Gastrocnemius medialis (tissue), 4 donors: Measurements from ENCODE around the gene UPK2.

ENCODE experiments used
- POLR2A ChIP-seq, 2 donors: fragments of 450-650 bp; IDR thresholded peaks; one replicate each; pipeline ENCODE4 v1.6.1; 2017; ENCODE audit warnings: antibody characterized with exemption in 2 of 2, mild to moderate bottlenecking in 2 of 2, moderate library complexity in 2 of 2
- TF ChIP-seq, protein P1 (sequence below), 5 experiments: fragments of 450-650 bp in 3 of 5; fragments of 200-600 bp in 2 of 5; sonication (generic) in 2 of 5; IDR thresholded peaks in 4 of 5; conservative IDR thresholded peaks in 1 of 5; 1 replicate in 4 of 5; 2 replicates in 1 of 5; pipeline ENCODE4 v1.5.1; 2016 to 2019; ENCODE audit warnings: antibody characterized with exemption in 5 of 5, mild to moderate bottlenecking in 3 of 5, moderate library complexity in 3 of 5

DNA sequence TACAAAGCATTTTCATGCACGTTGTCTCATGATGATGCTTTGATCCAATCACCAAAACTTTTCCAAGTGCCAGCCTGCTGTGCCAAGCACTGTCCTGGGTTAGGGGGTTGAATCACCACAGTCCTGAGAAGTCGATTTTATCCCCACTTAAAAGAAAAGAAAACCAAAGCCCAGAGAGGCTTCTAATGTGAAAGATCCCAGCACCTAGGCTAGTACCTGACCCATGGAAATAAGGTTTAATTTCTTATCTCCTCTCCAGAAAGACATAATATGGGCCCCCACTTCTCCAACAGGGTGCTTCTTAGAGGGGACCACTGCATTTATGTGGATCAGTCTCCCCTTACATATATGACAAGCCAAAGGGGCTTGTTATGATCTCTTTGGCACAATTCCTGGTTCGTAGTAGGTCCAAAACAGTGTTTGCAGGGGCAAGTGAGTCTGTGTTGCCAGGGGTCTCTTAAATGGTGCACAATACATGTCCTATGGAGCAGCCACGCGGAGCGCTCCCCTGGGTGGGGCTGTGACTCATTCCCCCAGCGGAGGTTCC, 28.5 kb upstream of the UPK2 start:
- TF ChIP-seq, protein P1, sequence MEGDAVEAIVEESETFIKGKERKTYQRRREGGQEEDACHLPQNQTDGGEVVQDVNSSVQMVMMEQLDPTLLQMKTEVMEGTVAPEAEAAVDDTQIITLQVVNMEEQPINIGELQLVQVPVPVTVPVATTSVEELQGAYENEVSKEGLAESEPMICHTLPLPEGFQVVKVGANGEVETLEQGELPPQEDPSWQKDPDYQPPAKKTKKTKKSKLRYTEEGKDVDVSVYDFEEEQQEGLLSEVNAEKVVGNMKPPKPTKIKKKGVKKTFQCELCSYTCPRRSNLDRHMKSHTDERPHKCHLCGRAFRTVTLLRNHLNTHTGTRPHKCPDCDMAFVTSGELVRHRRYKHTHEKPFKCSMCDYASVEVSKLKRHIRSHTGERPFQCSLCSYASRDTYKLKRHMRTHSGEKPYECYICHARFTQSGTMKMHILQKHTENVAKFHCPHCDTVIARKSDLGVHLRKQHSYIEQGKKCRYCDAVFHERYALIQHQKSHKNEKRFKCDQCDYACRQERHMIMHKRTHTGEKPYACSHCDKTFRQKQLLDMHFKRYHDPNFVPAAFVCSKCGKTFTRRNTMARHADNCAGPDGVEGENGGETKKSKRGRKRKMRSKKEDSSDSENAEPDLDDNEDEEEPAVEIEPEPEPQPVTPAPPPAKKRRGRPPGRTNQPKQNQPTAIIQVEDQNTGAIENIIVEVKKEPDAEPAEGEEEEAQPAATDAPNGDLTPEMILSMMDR (IDR thresholded peaks at IDR 0.05 in 4 of 5, conservative IDR thresholded peaks at IDR 0.05 in 1 of 5), result no peak
- no peak for TF ChIP-seq POLR2A (IDR thresholded peaks at IDR 0.05)
